Measurements from ENCODE around the gene SCD5. TPM values are rescaled to one million over a fixed set of nuclear protein-coding genes. Genes with fewer than 3 reads are reported as not detected.

The SCD5 gene
- total and polyA plus RNA-seq, 2 experiments from 2014 or later = 0.79 to 1.6 TPM

DNA sequence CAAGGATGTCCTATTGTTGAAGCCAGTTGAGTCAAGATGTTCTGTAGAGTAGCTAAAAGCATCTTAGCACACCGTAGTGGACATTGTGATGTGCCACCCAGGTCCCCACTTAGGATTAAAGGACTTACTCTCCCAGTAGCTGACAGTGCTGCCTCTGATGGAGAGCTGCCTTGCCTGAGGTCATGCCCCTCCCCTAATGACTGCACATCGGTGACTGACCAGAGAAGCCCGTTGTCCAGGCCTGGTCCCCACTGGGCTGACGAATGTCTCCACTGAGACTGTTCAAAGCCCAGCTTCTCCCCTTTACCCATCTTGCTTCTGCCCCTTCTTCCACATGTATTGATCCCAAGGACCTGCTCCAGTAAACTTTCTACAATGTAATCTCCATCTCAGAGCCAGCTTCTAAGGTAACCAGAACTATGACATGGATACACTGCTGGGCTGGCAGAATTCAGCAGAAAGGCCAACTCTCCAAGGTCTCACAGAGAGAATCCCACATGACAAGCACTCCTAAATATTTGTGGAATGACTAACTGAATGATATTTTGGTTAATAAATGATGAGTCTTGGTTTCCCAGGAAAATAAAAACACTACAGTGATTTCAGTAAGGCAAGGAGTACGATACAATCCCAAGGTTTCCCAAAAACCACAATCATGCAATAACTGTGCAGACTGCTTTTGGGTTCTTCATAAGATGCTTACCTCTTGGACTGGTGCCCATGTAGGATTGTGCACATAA is 154.4 kb downstream of the SCD5 start (continued):
- TF ChIP-seq, protein P1, sequence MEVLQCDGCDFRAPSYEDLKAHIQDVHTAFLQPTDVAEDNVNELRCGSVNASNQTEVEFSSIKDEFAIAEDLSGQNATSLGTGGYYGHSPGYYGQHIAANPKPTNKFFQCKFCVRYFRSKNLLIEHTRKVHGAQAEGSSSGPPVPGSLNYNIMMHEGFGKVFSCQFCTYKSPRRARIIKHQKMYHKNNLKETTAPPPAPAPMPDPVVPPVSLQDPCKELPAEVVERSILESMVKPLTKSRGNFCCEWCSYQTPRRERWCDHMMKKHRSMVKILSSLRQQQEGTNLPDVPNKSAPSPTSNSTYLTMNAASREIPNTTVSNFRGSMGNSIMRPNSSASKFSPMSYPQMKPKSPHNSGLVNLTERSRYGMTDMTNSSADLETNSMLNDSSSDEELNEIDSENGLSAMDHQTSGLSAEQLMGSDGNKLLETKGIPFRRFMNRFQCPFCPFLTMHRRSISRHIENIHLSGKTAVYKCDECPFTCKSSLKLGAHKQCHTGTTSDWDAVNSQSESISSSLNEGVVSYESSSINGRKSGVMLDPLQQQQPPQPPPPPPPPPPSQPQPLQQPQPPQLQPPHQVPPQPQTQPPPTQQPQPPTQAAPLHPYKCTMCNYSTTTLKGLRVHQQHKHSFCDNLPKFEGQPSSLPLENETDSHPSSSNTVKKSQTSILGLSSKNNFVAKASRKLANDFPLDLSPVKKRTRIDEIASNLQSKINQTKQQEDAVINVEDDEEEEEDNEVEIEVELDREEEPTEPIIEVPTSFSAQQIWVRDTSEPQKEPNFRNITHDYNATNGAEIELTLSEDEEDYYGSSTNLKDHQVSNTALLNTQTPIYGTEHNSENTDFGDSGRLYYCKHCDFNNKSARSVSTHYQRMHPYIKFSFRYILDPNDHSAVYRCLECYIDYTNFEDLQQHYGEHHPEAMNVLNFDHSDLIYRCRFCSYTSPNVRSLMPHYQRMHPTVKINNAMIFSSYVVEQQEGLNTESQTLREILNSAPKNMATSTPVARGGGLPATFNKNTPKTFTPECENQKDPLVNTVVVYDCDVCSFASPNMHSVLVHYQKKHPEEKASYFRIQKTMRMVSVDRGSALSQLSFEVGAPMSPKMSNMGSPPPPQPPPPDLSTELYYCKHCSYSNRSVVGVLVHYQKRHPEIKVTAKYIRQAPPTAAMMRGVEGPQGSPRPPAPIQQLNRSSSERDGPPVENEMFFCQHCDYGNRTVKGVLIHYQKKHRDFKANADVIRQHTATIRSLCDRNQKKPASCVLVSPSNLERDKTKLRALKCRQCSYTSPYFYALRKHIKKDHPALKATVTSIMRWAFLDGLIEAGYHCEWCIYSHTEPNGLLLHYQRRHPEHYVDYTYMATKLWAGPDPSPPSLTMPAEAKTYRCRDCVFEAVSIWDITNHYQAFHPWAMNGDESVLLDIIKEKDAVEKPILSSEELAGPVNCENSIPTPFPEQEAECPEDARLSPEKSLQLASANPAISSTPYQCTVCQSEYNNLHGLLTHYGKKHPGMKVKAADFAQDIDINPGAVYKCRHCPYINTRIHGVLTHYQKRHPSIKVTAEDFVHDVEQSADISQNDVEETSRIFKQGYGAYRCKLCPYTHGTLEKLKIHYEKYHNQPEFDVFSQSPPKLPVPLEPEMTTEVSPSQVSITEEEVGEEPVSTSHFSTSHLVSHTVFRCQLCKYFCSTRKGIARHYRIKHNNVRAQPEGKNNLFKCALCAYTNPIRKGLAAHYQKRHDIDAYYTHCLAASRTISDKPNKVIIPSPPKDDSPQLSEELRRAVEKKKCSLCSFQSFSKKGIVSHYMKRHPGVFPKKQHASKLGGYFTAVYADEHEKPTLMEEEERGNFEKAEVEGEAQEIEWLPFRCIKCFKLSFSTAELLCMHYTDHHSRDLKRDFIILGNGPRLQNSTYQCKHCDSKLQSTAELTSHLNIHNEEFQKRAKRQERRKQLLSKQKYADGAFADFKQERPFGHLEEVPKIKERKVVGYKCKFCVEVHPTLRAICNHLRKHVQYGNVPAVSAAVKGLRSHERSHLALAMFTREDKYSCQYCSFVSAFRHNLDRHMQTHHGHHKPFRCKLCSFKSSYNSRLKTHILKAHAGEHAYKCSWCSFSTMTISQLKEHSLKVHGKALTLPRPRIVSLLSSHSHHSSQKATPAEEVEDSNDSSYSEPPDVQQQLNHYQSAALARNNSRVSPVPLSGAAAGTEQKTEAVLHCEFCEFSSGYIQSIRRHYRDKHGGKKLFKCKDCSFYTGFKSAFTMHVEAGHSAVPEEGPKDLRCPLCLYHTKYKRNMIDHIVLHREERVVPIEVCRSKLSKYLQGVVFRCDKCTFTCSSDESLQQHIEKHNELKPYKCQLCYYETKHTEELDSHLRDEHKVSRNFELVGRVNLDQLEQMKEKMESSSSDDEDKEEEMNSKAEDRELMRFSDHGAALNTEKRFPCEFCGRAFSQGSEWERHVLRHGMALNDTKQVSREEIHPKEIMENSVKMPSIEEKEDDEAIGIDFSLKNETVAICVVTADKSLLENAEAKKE (CRISPR knock-in tag; IDR thresholded peaks at IDR 0.05) = no peak
- TF ChIP-seq EZH2phosphoT487 (IDR thresholded peaks at IDR 0.05; ENCODE audit: unreplicated experiment) (no peak), POLR2AphosphoS5 (IDR thresholded peaks at IDR 0.05; ENCODE audit: low read depth) (no peak), ZNF331 (CRISPR knock-in tag; IDR thresholded peaks at IDR 0.05; ENCODE audit: low read depth) (no peak), CREB1 (CRISPR knock-in tag; IDR thresholded peaks at IDR 0.05; ENCODE audit: low read depth) (no peak), EZH2 (IDR thresholded peaks at IDR 0.05; ENCODE audit: low read depth, unreplicated experiment) (no peak), NANOG (IDR thresholded peaks at IDR 0.05; ENCODE audit: borderline replicate concordance) (no peak), ETS1 (IDR thresholded peaks at IDR 0.05) (no peak)

DNA sequence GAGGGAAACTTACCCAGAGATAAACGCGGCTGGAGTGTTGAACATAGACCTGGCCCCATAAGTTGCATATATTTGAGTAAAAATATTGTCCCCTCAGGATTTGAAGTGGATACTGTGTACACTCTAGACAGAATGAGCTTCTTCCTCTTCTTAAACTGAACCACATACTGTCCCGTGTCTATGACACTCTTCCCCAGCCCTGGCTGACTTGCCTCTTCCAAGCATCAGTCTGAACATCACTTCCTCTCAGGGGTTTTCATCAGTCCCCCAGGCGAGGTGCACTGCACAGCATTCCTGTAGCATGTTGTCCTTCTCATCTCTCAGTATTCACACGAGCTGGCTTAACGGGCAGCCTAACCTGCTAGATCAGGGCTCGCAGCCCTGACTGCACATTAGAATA is 156.3 kb downstream of the SCD5 start:
- H4K20me1 ChIP-seq (replicated peaks; ENCODE audit: insufficient read depth) = no peaks in the 10 kb centered on the region
- H3K4me1 ChIP-seq (ENCODE audit: insufficient read depth) = no peaks in the 10 kb centered on the region
- no peak overlapping the region for H3K4me2 ChIP-seq
- H3K27ac ChIP-seq (ENCODE audit: low read depth) = no peak overlapping the region
- Mint-ChIP-seq H3K4me1 (0 out of 3 replicates have a peak, but pooled peaks cover 6% of the 10 kb centered on the region), H3K36me3 (ENCODE audit: low read depth) (no peaks in the 10 kb centered on the region), H3K27me3 (ENCODE audit: insufficient read depth, low read depth, poor library complexity) (peaks cover 7% of the 10 kb centered on the region), H3K4me3 (no peak overlapping the region), H3K27ac (no peak overlapping the region), H3K9me3 (no peaks in the 10 kb centered on the region)
- no peaks in the 10 kb centered on the region for H3F3A ChIP-seq (replicated peaks; ENCODE audit: low read depth)
- no peaks in the 10 kb centered on the region for H3K79me2 ChIP-seq (replicated peaks; ENCODE audit: insufficient read depth)
- TF ChIP-seq ZNF331 (CRISPR knock-in tag; IDR thresholded peaks at IDR 0.05; ENCODE audit: low read depth) = no peak
- no peak for TF ChIP-seq EZH2 (IDR thresholded peaks at IDR 0.05; ENCODE audit: low read depth, unreplicated experiment)
- TF ChIP-seq EZH2phosphoT487 (IDR thresholded peaks at IDR 0.05; ENCODE audit: unreplicated experiment) = no peak
- TF ChIP-seq CREB1 (CRISPR knock-in tag; IDR thresholded peaks at IDR 0.05; ENCODE audit: low read depth) = no peak
- TF ChIP-seq JUNB (IDR thresholded peaks at IDR 0.05; ENCODE audit: unreplicated experiment) = no peak
- TF ChIP-seq STAT1 (IDR thresholded peaks at IDR 0.05; ENCODE audit: unreplicated experiment) = no peak
- no peak for TF ChIP-seq REST (IDR thresholded peaks at IDR 0.05; ENCODE audit: unreplicated experiment)
- no peak for TF ChIP-seq NANOG (IDR thresholded peaks at IDR 0.05; ENCODE audit: borderline replicate concordance)
- TF ChIP-seq ZNF114 (CRISPR knock-in tag; IDR thresholded peaks at IDR 0.05) = no peak
- H2AFZ ChIP-seq = no peak overlapping the region
- DNase-seq (ENCODE audit: low spot score) (no peak), ATAC-seq (no peak)
- H3K36me3 ChIP-seq (ENCODE audit: insufficient read depth) = no peaks in the 10 kb centered on the region
- H3K4me3 ChIP-seq = no peak overlapping the region
- no peaks in the 10 kb centered on the region for H3K9me2 ChIP-seq (ENCODE audit: insufficient read depth)
- no peaks in the 10 kb centered on the region for H3K27me3 ChIP-seq (ENCODE audit: insufficient read depth)

All from GM23338 (cell line).